ENCODE data around the gene CHID1. TPM values are rescaled to one million over a fixed set of nuclear protein-coding genes. Genes with fewer than 3 reads are reported as not detected.
A peak's percentile ranks its signal among the peaks of the same experiment; 100 is the strongest.

CHID1 gene
- polyA plus RNA-seq, 2 donors, result 22.5 to 30.7 TPM

GRCh38 chr11:913043-913442 is 2.4 kb upstream of the CHID1 start:
- H3K9me3 ChIP-seq (ENCODE audit: control insufficient read depth in 2 of 2, insufficient read depth in 1 of 2, low read depth in 1 of 2, low read length in 1 of 2), result no peaks in the 10 kb centered on the region
- peaks cover 3 to 7% of the 10 kb centered on the region in 2 donors for H3K4me1 ChIP-seq (ENCODE audit: control insufficient read depth in 2 of 2, insufficient read depth in 2 of 2, low read length in 1 of 2)
- H3K27me3 ChIP-seq (ENCODE audit: control insufficient read depth in 1 of 2, insufficient read depth in 2 of 2, low read length in 2 of 2), result no peaks in the 10 kb centered on the region
- 90 to 91% methylated on average over 4 of the region's 4 CpGs for WGBS, 2 donors
- H3K27ac ChIP-seq (ENCODE audit: low read depth in 2 of 2, low read length in 1 of 2), result no peak overlapping the region
- H3K36me3 ChIP-seq (ENCODE audit: control insufficient read depth in 2 of 2, insufficient read depth in 2 of 2, low read length in 1 of 2), result no peaks in the 10 kb centered on the region
- no peak overlapping the region for H3K4me3 ChIP-seq (ENCODE audit: low read depth in 1 of 2, low read length in 2 of 2)

GRCh38 chr11:912266-912665 is 1.7 kb upstream of the CHID1 start:
- Histone ChIP-seq H3K9me3 (ENCODE audit: control insufficient read depth in 2 of 2, insufficient read depth in 1 of 2, low read depth in 1 of 2, low read length in 1 of 2) (no peaks in the 10 kb centered on the region), H3K36me3 (ENCODE audit: control insufficient read depth in 2 of 2, insufficient read depth in 2 of 2, low read length in 1 of 2) (no peaks in the 10 kb centered on the region), H3K27me3 (ENCODE audit: control insufficient read depth in 1 of 2, insufficient read depth in 2 of 2, low read length in 2 of 2) (no peaks in the 10 kb centered on the region), H3K27ac (ENCODE audit: low read depth in 2 of 2, low read length in 1 of 2) (no peak overlapping the region), H3K4me1 (ENCODE audit: control insufficient read depth in 2 of 2, insufficient read depth in 2 of 2, low read length in 1 of 2) (peaks cover 3 to 7% of the 10 kb centered on the region in 2 donors), H3K4me3 (ENCODE audit: low read depth in 1 of 2, low read length in 2 of 2) (no peak overlapping the region)
- WGBS, 2 donors, result 91 to 95% methylated on average over 14 of the region's 14 CpGs

GRCh38 chr11:911890-912219 is 1.2 kb upstream of the CHID1 start:
- H3K27me3 ChIP-seq (ENCODE audit: control insufficient read depth in 1 of 2, insufficient read depth in 2 of 2, low read length in 2 of 2), result no peaks in the 10 kb centered on the region
- H3K9me3 ChIP-seq (ENCODE audit: control insufficient read depth in 2 of 2, insufficient read depth in 1 of 2, low read depth in 1 of 2, low read length in 1 of 2), result no peaks in the 10 kb centered on the region
- H3K36me3 ChIP-seq (ENCODE audit: control insufficient read depth in 2 of 2, insufficient read depth in 2 of 2, low read length in 1 of 2), result no peaks in the 10 kb centered on the region
- WGBS, 2 donors, result 95% methylated on average over 11 of the region's 11 CpGs
- peaks cover 3 to 7% of the 10 kb centered on the region in 2 donors for H3K4me1 ChIP-seq (ENCODE audit: control insufficient read depth in 2 of 2, insufficient read depth in 2 of 2, low read length in 1 of 2)
- peak overlapping the region in 1 of 2 donors; percentile 77 for H3K27ac ChIP-seq (ENCODE audit: low read depth in 2 of 2, low read length in 1 of 2)
- H3K4me3 ChIP-seq (ENCODE audit: low read depth in 1 of 2, low read length in 2 of 2), result peak overlapping the region in 1 of 2 donors; percentile 67

- Histone ChIP-seq H3K27me3 (ENCODE audit: control insufficient read depth in 1 of 2, insufficient read depth in 2 of 2, low read length in 2 of 2) (no peaks in the 10 kb centered on the region), H3K4me1 (ENCODE audit: control insufficient read depth in 2 of 2, insufficient read depth in 2 of 2, low read length in 1 of 2) (peaks cover 3 to 7% of the 10 kb centered on the region in 2 donors), H3K9me3 (ENCODE audit: control insufficient read depth in 2 of 2, insufficient read depth in 1 of 2, low read depth in 1 of 2, low read length in 1 of 2) (no peaks in the 10 kb centered on the region), H3K27ac (ENCODE audit: low read depth in 2 of 2, low read length in 1 of 2) (peak overlapping the region; percentile 77 to 89), H3K4me3 (ENCODE audit: low read depth in 1 of 2, low read length in 2 of 2) (peak overlapping the region; percentile 67 to 99), H3K36me3 (ENCODE audit: control insufficient read depth in 2 of 2, insufficient read depth in 2 of 2, low read length in 1 of 2) (no peaks in the 10 kb centered on the region)
- WGBS, 2 donors, result 2 to 6% methylated on average over 55 to 68 of the region's 68 CpGs
These were observed 650 bp upstream of the CHID1 start for GRCh38 chr11:911031-911889.

- H3K27ac ChIP-seq (ENCODE audit: low read depth in 2 of 2, low read length in 1 of 2), result peak overlapping the region in 1 of 2 donors; percentile 41
These were observed 494 bp downstream of the CHID1 start for GRCh38 chr11:910044-910588.

GRCh38 chr11:909406-909805 is 1.2 kb downstream of the CHID1 start:
- 87% methylated on average over 11 of the region's 11 CpGs for WGBS, 2 donors
- H3K4me3 ChIP-seq (ENCODE audit: low read depth in 1 of 2, low read length in 2 of 2), result no peak overlapping the region

More at GRCh38 chr11:910044-910588, 494 bp downstream of the CHID1 start:
- WGBS, 2 donors, result 0 to 2% methylated on average over 26 to 38 of the region's 38 CpGs
- peaks cover 3 to 7% of the 10 kb centered on the region in 2 donors for H3K4me1 ChIP-seq (ENCODE audit: control insufficient read depth in 2 of 2, insufficient read depth in 2 of 2, low read length in 1 of 2)
- H3K9me3 ChIP-seq (ENCODE audit: control insufficient read depth in 2 of 2, insufficient read depth in 1 of 2, low read depth in 1 of 2, low read length in 1 of 2), result no peaks in the 10 kb centered on the region
- peak overlapping the region; percentile 67 to 99 for H3K4me3 ChIP-seq (ENCODE audit: low read depth in 1 of 2, low read length in 2 of 2)
- H3K27me3 ChIP-seq (ENCODE audit: control insufficient read depth in 1 of 2, insufficient read depth in 2 of 2, low read length in 2 of 2), result no peaks in the 10 kb centered on the region
- no peaks in the 10 kb centered on the region for H3K36me3 ChIP-seq (ENCODE audit: control insufficient read depth in 2 of 2, insufficient read depth in 2 of 2, low read length in 1 of 2)

GRCh38 chr11:908273-908672 is 2.3 kb downstream of the CHID1 start:
- Histone ChIP-seq H3K27ac (ENCODE audit: low read depth in 2 of 2, low read length in 1 of 2) (no peak overlapping the region), H3K27me3 (ENCODE audit: control insufficient read depth in 1 of 2, insufficient read depth in 2 of 2, low read length in 2 of 2) (no peaks in the 10 kb centered on the region), H3K4me3 (ENCODE audit: low read depth in 1 of 2, low read length in 2 of 2) (no peak overlapping the region), H3K9me3 (ENCODE audit: control insufficient read depth in 2 of 2, insufficient read depth in 1 of 2, low read depth in 1 of 2, low read length in 1 of 2) (no peaks in the 10 kb centered on the region), H3K36me3 (ENCODE audit: control insufficient read depth in 2 of 2, insufficient read depth in 2 of 2, low read length in 1 of 2) (peaks cover 2 to 8% of the 10 kb centered on the region in 2 donors), H3K4me1 (ENCODE audit: control insufficient read depth in 2 of 2, insufficient read depth in 2 of 2, low read length in 1 of 2) (peaks cover 3 to 7% of the 10 kb centered on the region in 2 donors)
- WGBS, 2 donors, result 72 to 81% methylated on average over 5 of the region's 5 CpGs

More at GRCh38 chr11:909406-909805, 1.2 kb downstream of the CHID1 start:
- Histone ChIP-seq H3K27me3 (ENCODE audit: control insufficient read depth in 1 of 2, insufficient read depth in 2 of 2, low read length in 2 of 2) (no peaks in the 10 kb centered on the region), H3K9me3 (ENCODE audit: control insufficient read depth in 2 of 2, insufficient read depth in 1 of 2, low read depth in 1 of 2, low read length in 1 of 2) (no peaks in the 10 kb centered on the region), H3K4me1 (ENCODE audit: control insufficient read depth in 2 of 2, insufficient read depth in 2 of 2, low read length in 1 of 2) (peaks cover 3 to 7% of the 10 kb centered on the region in 2 donors), H3K36me3 (ENCODE audit: control insufficient read depth in 2 of 2, insufficient read depth in 2 of 2, low read length in 1 of 2) (peaks cover 1 to 2% of the 10 kb centered on the region in 2 donors), H3K27ac (ENCODE audit: low read depth in 2 of 2, low read length in 1 of 2) (no peak overlapping the region)

GRCh38 chr11:907668-908067 is 2.9 kb downstream of the CHID1 start:
- H3K36me3 ChIP-seq (ENCODE audit: control insufficient read depth in 2 of 2, insufficient read depth in 2 of 2, low read length in 1 of 2), result peaks cover 7 to 14% of the 10 kb centered on the region in 2 donors
- 80 to 83% methylated on average over 2 of the region's 2 CpGs for WGBS, 2 donors
- H3K4me3 ChIP-seq (ENCODE audit: low read depth in 1 of 2, low read length in 2 of 2), result no peak overlapping the region
- no peak overlapping the region for H3K27ac ChIP-seq (ENCODE audit: low read depth in 2 of 2, low read length in 1 of 2)
- H3K4me1 ChIP-seq (ENCODE audit: control insufficient read depth in 2 of 2, insufficient read depth in 2 of 2, low read length in 1 of 2), result peaks cover 3 to 7% of the 10 kb centered on the region in 2 donors
- no peaks in the 10 kb centered on the region for H3K9me3 ChIP-seq (ENCODE audit: control insufficient read depth in 2 of 2, insufficient read depth in 1 of 2, low read depth in 1 of 2, low read length in 1 of 2)
- H3K27me3 ChIP-seq (ENCODE audit: control insufficient read depth in 1 of 2, insufficient read depth in 2 of 2, low read length in 2 of 2), result no peaks in the 10 kb centered on the region

GRCh38 chr11:905952-906351 is 4.7 kb downstream of the CHID1 start:
- H3K9me3 ChIP-seq (ENCODE audit: control insufficient read depth in 2 of 2, insufficient read depth in 1 of 2, low read depth in 1 of 2, low read length in 1 of 2), result no peaks in the 10 kb centered on the region
- no peak overlapping the region for H3K27ac ChIP-seq (ENCODE audit: low read depth in 2 of 2, low read length in 1 of 2)
- H3K36me3 ChIP-seq (ENCODE audit: control insufficient read depth in 2 of 2, insufficient read depth in 2 of 2, low read length in 1 of 2), result peaks cover 15 to 30% of the 10 kb centered on the region in 2 donors
- no peaks in the 10 kb centered on the region for H3K27me3 ChIP-seq (ENCODE audit: control insufficient read depth in 1 of 2, insufficient read depth in 2 of 2, low read length in 2 of 2)
- 83 to 90% methylated on average over 7 of the region's 7 CpGs for WGBS, 2 donors
- H3K4me1 ChIP-seq (ENCODE audit: control insufficient read depth in 2 of 2, insufficient read depth in 2 of 2, low read length in 1 of 2), result peaks cover 0 to 4% of the 10 kb centered on the region in 2 donors
- no peak overlapping the region for H3K4me3 ChIP-seq (ENCODE audit: low read depth in 1 of 2, low read length in 2 of 2)

Data from esophagus (tissue), 2 donors.